ENCODE results near the gene SPEG.

Gene SPEG

DNA sequence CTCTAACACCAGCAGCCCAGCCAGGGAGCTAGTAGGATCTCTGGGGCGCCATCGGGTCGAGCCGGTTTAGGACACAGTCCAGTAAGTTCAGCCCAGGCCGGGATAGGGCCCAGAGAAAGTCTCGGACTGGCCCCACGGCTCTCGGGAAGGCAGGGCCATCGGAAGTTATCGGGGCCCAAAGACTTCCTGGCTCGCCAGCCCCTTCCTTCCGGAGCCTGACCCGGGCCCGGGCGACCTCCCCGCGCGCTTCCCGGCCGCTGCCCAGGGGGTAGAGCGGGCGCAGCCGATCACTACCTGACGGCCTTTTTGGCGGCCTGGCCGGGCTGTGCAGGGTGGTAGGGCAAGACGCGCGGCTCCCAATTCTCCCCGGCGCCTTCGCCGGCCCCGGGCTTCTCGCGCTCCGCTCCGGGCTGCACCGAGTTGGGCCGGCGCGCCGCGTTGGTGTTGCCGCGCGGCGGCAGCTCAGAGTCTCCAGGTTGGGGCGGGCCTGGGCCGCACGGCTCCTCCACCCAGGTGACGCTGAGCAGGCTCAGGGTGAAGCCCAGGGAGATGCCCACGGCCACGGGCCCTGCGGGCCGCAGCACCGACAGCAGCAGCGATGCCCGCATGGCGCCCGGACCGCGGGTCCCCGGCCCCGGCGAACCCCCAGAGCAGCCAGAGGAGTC lies 108.4 kb downstream of the SPEG start:
- H2AFZ ChIP-seq (ENCODE audit: low read depth, low read length) = peak overlapping the region; percentile 41; the same call in 1 of the 2 replicates
- no peaks in the 10 kb centered on the region for H3K27me3 ChIP-seq (ENCODE audit: low read depth, low read length)
- TF ChIP-seq, protein P1, sequence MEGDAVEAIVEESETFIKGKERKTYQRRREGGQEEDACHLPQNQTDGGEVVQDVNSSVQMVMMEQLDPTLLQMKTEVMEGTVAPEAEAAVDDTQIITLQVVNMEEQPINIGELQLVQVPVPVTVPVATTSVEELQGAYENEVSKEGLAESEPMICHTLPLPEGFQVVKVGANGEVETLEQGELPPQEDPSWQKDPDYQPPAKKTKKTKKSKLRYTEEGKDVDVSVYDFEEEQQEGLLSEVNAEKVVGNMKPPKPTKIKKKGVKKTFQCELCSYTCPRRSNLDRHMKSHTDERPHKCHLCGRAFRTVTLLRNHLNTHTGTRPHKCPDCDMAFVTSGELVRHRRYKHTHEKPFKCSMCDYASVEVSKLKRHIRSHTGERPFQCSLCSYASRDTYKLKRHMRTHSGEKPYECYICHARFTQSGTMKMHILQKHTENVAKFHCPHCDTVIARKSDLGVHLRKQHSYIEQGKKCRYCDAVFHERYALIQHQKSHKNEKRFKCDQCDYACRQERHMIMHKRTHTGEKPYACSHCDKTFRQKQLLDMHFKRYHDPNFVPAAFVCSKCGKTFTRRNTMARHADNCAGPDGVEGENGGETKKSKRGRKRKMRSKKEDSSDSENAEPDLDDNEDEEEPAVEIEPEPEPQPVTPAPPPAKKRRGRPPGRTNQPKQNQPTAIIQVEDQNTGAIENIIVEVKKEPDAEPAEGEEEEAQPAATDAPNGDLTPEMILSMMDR (IDR thresholded peaks at IDR 0.05; ENCODE audit: low read depth, low read length) = no peak
- TF ChIP-seq EZH2phosphoT487 (IDR thresholded peaks at IDR 0.05; ENCODE audit: low read depth) = no peak
- peak overlapping the region; percentile 97 for H3K4me2 ChIP-seq (ENCODE audit: low read length)
- no peaks in the 10 kb centered on the region for H3K9me3 ChIP-seq (ENCODE audit: insufficient read depth, low read length)
- peak overlapping the region; percentile 60 for H3K27ac ChIP-seq (ENCODE audit: low read length)
- H3K79me2 ChIP-seq (ENCODE audit: low read length) = peaks cover 8% of the 10 kb centered on the region
- peaks cover 14% of the 10 kb centered on the region; the same call in 1 of the 2 replicates for H4K20me1 ChIP-seq (ENCODE audit: insufficient read depth, low read length)
- peaks cover 6% of the 10 kb centered on the region for H3K4me1 ChIP-seq (ENCODE audit: low read length)
- peak overlapping the region; percentile 99 for H3K4me3 ChIP-seq (ENCODE audit: low read length)
- peaks cover 8% of the 10 kb centered on the region for H3K36me3 ChIP-seq (replicated peaks; ENCODE audit: low read depth, low read length)
- H3K9ac ChIP-seq (ENCODE audit: low read length) = peak overlapping the region; percentile 83

DNA sequence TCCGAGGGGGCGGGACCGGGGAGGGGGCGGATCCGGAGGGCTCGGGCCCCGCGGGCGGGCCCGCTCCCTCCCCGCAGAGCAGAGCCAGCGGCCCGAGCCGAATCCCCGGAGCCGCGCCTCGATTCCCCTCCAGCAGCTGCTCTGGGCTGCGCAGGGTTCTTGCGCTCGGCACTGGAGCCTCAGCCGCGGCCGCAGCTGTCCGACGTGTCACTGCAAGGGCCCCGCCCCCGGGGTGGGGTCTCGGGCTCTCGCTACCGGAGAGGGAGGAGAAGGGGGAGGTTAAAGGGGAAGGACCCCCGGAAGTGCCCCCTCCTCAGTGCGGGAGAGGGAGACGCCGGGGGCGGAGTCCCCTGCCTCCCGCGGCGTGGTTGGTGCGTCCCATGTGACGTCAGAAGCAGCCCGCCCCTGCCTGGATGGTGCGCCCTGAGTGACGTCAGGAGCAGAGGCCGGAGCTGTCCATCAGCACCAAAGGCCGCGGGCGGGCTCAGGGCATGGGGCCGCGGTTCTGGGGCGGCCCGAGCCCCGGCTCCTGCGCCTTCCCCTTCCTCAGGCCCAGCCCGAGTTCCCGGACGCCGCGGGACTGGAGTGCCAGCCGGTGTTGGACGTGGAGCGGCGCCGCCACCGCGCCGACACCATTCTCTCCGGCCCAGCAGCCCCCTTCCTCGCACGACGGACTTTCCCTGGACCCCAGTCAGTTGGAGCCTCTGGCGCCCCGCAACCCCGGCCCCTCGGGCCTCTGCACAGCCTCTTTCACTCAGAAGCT lies 109.1 kb downstream of the SPEG start, which contains the start of the genes CHPF and TMEM198:
Gene CHPF, minus strand, starts transcription at position 214 of the 763 bp plus-strand sequence. CDS start 271 bp downstream, outside the sequence.
Gene TMEM198, plus strand, starts transcription at position 433 of the 763 bp plus-strand sequence. CDS start 700 bp downstream, outside the sequence.
- Histone ChIP-seq H3K4me2 (ENCODE audit: low read length) (peak within 1 kb of the TSS; percentile 97), H3K36me3 (replicated peaks; ENCODE audit: low read depth, low read length) (peaks cover 8% of the 10 kb centered on the region), H4K20me1 (ENCODE audit: insufficient read depth, low read length) (peaks cover 14% of the 10 kb centered on the region; the same call in 1 of the 2 replicates), H3K4me1 (ENCODE audit: low read length) (peaks cover 6% of the 10 kb centered on the region), H3K27me3 (ENCODE audit: low read depth, low read length) (no peaks in the 10 kb centered on the region), H3K79me2 (ENCODE audit: low read length) (peaks cover 8% of the 10 kb centered on the region), H3K4me3 (ENCODE audit: low read length) (peak within 1 kb of the TSS; percentile 99), H3K9ac (ENCODE audit: low read length) (peak within 1 kb of the TSS; percentile 83), H2AFZ (ENCODE audit: low read depth, low read length) (peak within 1 kb of the TSS; percentile 75), H3K9me3 (ENCODE audit: insufficient read depth, low read length) (no peaks in the 10 kb centered on the region), H3K27ac (ENCODE audit: low read length) (peak within 1 kb of the TSS; percentile 60)
- TF ChIP-seq EZH2phosphoT487 (IDR thresholded peaks at IDR 0.05; ENCODE audit: low read depth) = no peak
- TF ChIP-seq, protein P1 (IDR thresholded peaks at IDR 0.05; ENCODE audit: low read depth, low read length) = no peak

DNA sequence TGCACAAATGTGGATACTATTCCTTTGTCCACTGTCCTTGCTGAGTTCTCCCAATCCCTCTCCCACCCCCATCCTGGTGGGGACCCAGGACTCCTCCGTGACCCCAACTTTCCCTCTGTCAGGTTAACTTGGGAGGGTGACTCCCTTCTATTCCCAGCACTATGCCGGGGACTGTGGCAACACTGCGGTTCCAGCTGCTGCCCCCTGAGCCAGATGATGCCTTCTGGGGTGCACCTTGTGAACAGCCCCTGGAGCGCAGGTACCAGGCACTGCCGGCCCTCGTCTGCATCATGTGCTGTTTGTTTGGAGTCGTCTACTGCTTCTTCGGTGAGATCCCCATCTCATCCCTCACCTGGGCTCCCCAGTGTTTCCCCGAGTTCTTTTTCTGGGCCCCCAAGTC lies 109.9 kb downstream of the SPEG start:
- H3K27ac ChIP-seq (ENCODE audit: low read length) = no peak overlapping the region
- H3K9ac ChIP-seq (ENCODE audit: low read length) = peak overlapping the region; percentile 68; the same call in 1 of the 2 replicates
- no peaks in the 10 kb centered on the region for H3K9me3 ChIP-seq (ENCODE audit: insufficient read depth, low read length)
- 0 out of 2 replicates have a peak overlapping the region, but pooled peaks have one; percentile 75 for H2AFZ ChIP-seq (ENCODE audit: low read depth, low read length)
- H3K4me2 ChIP-seq (ENCODE audit: low read length) = peak overlapping the region; percentile 88
- H3K4me1 ChIP-seq (ENCODE audit: low read length) = peaks cover 6% of the 10 kb centered on the region
- H3K27me3 ChIP-seq (ENCODE audit: low read depth, low read length) = no peaks in the 10 kb centered on the region
- TF ChIP-seq, protein P1 (IDR thresholded peaks at IDR 0.05; ENCODE audit: low read depth, low read length) = no peak
- no peak for TF ChIP-seq EZH2phosphoT487 (IDR thresholded peaks at IDR 0.05; ENCODE audit: low read depth)
- peaks cover 14% of the 10 kb centered on the region; the same call in 1 of the 2 replicates for H4K20me1 ChIP-seq (ENCODE audit: insufficient read depth, low read length)
- peak overlapping the region; percentile 99 for H3K4me3 ChIP-seq (ENCODE audit: low read length)
- peaks cover 8% of the 10 kb centered on the region for H3K36me3 ChIP-seq (replicated peaks; ENCODE audit: low read depth, low read length)
- H3K79me2 ChIP-seq (ENCODE audit: low read length) = peaks cover 8% of the 10 kb centered on the region

All from OCI-LY3 (cell line).